GM21390 (cell line): ENCODE measurements around the gene SH3BGRL3.
"Not testable (repeated sequence)": the region's sequence is repeated elsewhere in the genome, so short reads cannot be mapped to it uniquely, and the experiment has no call there.

ENCODE experiments used
- ATAC-seq: cut with Tn5 transposase; IDR thresholded peaks from one replicate; pipeline ENCODE4 v1.9.1; 2021; ENCODE audit not compliant: unreplicated experiment

SH3BGRL3 gene

GRCh38 chr1:26315874-26316850 lies 36.3 kb downstream of the SH3BGRL3 start:
- no peak for ATAC-seq

GRCh38 chr1:26317146-26317545 lies 37.3 kb downstream of the SH3BGRL3 start:
- ATAC-seq, result no peak

DNA sequence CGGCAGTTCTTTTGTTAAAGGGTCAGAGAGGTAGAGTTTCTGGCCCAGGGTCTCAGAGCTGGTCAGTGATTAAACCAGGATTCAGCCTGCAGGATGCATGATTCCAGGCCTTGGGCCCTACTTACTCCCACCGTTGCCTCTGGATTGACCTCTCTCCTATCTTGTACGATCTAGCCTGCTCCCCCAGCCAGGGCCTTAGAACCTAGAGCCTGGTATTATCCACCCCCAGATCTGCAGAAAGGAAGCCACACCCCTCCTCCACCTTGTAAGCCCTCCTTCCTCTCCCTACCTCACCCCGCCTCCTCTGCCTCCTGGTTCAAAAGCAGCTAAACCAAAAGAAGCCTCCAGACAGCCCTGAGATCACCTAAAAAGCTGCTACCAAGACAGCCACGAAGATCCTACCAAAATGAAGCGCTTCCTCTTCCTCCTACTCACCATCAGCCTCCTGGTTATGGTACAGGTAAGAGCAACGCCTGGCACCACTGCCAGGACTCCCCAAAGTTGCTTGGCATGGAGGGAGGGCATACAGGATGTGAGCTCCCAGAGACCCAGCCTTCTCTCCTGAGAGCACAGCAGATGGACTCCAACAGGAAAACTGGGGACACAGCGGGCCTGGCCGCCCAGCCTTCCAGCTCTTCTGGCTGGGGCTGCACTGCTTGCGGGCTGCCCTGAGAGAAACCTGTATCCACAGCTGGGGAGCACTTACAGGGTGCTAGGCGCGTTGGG lies 37.9 kb downstream of the SH3BGRL3 start, which contains the start of gene CD52:
Gene CD52 (plus strand): TSS at position 347 of the 726 bp plus-strand sequence. CDS start 60 bp downstream, at position 407.
- no peak for ATAC-seq

GRCh38 chr1:26318338-26319064 lies 38.6 kb downstream of the SH3BGRL3 start:
- no peak for ATAC-seq

DNA sequence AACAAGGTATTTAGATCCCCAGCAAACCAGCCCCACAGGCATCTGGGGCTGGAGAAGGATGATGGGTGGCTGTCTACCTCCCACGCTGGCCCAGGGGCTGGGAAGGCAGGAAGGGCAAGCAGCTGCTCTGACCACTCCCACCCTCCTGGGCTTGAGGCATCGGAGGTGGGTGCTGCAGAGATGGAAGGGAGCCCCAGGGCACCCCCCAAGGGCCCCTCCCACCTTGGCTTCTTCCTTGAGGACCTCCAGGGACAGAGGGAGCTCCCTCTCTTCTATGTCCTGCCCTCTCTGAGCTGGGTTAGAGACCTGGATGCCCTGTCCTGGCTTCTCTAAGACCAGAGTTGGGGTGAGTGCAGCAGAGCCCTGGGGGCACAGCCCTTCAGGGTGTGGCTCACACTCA lies 41.0 kb downstream of the SH3BGRL3 start:
- no peak for ATAC-seq

- peak; percentile 34 for ATAC-seq
Measured at GRCh38 chr1:26321315-26322041, 41.6 kb downstream of the SH3BGRL3 start.

DNA sequence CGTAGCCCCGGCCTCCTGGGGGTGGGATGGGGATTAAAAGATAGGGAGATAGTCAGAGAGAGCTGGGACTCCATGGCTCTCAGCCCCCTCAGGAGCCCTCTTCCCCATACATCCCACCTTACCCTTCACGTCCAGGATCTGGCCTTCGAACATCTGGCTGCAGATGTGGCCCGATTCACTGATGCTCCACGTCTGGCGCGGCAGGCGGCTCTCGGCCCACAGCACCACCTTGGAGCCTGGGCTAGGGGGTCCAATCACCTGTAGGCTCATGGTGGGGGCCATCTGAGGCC lies 42.1 kb downstream of the SH3BGRL3 start:
- ATAC-seq, result no peak

DNA sequence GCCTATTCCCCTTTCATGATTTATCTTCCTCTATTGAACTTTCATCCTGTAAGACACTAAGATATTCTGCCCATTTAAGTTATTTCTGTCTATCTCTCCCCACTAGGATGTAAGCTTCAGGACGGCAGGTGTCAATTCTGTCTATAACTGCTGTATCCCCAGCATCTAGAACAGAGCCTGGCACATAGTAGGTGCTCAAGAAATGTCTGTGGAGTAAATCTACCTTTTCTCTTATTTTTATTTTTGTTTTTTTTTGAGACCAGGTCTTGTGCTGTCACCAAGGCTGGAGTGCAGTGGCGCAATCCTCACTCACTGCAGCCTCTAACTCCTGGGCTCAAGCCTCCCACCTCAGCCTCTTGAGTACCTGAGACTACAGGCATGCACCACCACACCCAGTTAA lies 43.5 kb downstream of the SH3BGRL3 start:
- ATAC-seq, result no peak

DNA sequence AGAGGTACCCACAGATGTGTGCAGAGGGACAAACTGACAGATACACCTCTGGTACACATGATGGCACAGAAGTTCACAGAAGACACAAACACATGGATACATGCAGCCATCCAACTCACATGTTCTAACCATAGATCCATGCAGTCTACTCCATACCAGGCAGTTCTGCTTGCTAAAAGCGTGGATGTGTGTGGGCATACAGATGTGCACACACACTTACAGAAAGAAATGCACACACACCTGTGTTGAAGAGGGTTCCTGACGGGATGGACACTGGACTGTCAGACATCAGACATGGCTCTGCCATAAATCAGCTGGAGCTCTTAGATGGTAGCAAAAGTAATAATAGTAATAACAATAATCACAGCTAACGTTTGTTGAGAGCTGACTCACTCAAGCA lies 44.7 kb downstream of the SH3BGRL3 start:
- no peak for ATAC-seq

GRCh38 chr1:26327956-26328362 lies 48.1 kb downstream of the SH3BGRL3 start:
- no peak for ATAC-seq

GRCh38 chr1:26328597-26328996 lies 48.7 kb downstream of the SH3BGRL3 start:
- no peak for ATAC-seq

DNA sequence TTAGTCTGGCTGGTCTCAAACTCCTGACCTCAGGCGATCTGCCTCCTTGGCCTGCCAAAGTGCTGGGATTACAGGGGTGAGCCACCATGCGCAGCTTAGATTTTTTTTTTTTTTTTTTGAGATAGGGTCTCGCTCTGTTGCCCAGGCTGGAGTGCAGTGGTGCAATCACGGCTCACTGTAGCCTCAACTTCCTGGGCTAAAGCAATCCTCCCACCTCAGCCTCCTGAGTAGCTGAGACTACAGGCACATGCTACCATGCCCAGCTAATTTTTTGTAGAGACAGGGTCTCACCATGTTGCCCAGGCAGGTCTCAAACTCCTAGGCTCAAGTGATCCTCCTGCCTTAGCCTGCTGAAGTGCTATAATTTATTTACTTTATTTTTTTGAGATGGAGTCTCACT lies 49.5 kb downstream of the SH3BGRL3 start:
- ATAC-seq, result not testable (repeated sequence)

DNA sequence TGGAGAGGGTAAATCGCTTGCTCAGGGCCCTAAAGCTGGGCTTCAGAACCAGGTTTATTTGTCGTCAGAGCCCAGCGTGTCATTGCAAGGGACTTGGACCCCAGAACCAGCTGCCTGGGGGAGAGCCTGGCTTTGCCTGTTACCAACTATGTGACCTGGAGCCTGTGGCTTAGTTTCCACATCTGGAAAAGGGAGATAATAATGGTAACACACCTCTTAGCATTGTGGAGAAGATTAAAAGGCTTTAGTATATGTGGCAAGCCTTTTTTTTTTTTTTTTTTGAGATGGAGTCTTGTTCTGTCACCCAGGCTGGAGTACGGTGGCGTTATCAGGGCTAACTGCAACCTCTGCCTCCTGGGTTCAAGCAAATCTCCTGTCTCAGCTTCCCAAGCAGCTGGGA lies 50.4 kb downstream of the SH3BGRL3 start:
- ATAC-seq, result no peak
